Measurements from ENCODE around the gene C17orf67.

Gene C17orf67

GRCh38 chr17:56804454-56804853 lies 29.3 kb downstream of the C17orf67 start:
- no peak for DNase-seq

- DNase-seq: no peak
Observed at GRCh38 chr17:56803071-56803470, 30.6 kb downstream of the C17orf67 start.

GRCh38 chr17:56801459-56802178 lies 32.1 kb downstream of the C17orf67 start:
- DNase-seq: no peak

- DNase-seq: no peak
Observed at GRCh38 chr17:56798916-56799315, 34.8 kb downstream of the C17orf67 start.

GRCh38 chr17:56796536-56796935 lies 37.2 kb downstream of the C17orf67 start:
- DNase-seq: no peak

- no peak for DNase-seq
Observed at GRCh38 chr17:56795221-56795865, 38.4 kb downstream of the C17orf67 start.

- no peak for DNase-seq
Observed at GRCh38 chr17:56793957-56794356, 39.8 kb downstream of the C17orf67 start.

GRCh38 chr17:56793531-56793930 lies 40.2 kb downstream of the C17orf67 start:
- DNase-seq: no peak

GRCh38 chr17:56792267-56792666 lies 41.5 kb downstream of the C17orf67 start:
- DNase-seq: no peak

- peak; percentile 65 for DNase-seq
Observed at GRCh38 chr17:56786989-56787482, 46.7 kb downstream of the C17orf67 start.

- no peak for DNase-seq
Observed at GRCh38 chr17:56785997-56786680, 47.6 kb downstream of the C17orf67 start.

- DNase-seq: no peak
Observed at GRCh38 chr17:56785405-56785804, 48.3 kb downstream of the C17orf67 start.

GRCh38 chr17:56782338-56782737 lies 51.4 kb downstream of the C17orf67 start:
- DNase-seq: no peak

- no peak for DNase-seq
Observed at GRCh38 chr17:56781906-56782305, 51.8 kb downstream of the C17orf67 start.

GRCh38 chr17:56779898-56780777 lies 53.6 kb downstream of the C17orf67 start:
- DNase-seq: peak; percentile 79

- DNase-seq: no peak
Observed at GRCh38 chr17:56779322-56779721, 54.4 kb downstream of the C17orf67 start.

GRCh38 chr17:56778898-56779297 lies 54.8 kb downstream of the C17orf67 start:
- DNase-seq: no peak

GRCh38 chr17:56777859-56778258 lies 55.9 kb downstream of the C17orf67 start:
- no peak for DNase-seq

- no peak for DNase-seq
Observed at GRCh38 chr17:56774650-56775049, 59.1 kb downstream of the C17orf67 start.

- DNase-seq: no peak
Observed at GRCh38 chr17:56773124-56773523, 60.6 kb downstream of the C17orf67 start.

- no peak for DNase-seq
Observed at GRCh38 chr17:56772442-56772841, 61.3 kb downstream of the C17orf67 start.

GRCh38 chr17:56771975-56772374 lies 61.7 kb downstream of the C17orf67 start:
- no peak for DNase-seq

- DNase-seq: no peak
Observed at GRCh38 chr17:56771563-56771962, 62.2 kb downstream of the C17orf67 start.

Measured in CD4-positive, alpha-beta T cell treated with Interferon gamma for 1 hour (primary cell).